Measurements from ENCODE around the gene DAG1. TPM values are rescaled to one million over a fixed set of nuclear protein-coding genes. Genes with fewer than 3 reads are reported as not detected.

Gene DAG1
- total RNA-seq, 1 experiment from 2014 or later, result 111 TPM

DNA sequence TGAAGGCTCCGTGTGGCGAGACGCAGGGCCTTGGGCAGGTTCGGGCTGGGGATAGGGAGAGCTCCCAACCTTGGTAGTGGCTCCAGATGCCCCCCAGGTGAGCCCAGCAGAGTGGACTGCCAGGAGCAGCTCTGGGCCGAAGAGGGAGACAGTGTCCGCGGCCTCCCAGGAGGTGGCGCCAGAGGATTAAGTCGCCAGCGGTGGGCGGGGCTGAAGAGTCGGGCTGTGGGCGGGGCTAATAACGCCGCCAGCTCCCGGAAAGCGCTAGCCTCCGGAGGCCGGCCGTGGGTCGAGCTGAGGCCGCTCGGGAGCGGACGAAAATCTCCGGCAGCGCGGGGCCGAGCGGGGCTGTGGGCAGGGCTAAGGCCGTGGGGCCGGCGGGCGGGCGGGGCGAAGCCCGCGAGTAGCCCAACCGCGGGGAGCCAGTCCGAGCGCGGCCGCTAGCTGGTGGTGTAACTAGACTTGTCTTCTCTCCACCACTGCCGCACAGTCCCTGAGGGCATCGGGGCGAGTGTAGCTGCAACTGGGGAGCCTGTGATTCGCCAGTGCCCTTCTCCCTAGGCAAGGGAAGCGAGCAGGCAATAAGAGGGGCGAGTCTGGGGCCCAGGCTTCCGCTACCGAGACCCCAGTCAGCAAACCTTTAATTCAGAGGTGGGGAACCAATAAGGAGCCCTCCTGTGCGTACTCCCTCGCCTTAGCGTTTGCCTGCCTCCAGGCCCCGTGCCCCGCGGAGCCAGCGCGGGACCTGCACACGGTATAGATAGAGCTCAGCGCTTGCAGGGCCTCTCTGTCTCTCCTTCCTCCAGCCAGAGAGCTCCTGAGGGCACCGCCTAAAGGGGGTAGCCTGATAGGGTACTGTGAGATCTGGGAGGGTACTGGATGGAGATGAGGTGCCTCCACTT, 69.8 kb downstream of the DAG1 start:
- Histone ChIP-seq H3K4me1 (ENCODE audit: insufficient read depth, low read length) (no peaks in the 10 kb centered on the region; the same call in 1 of the 2 replicates), H3K9ac (ENCODE audit: low read length) (peak overlapping the region; percentile 43), H3K27ac (ENCODE audit: low read length) (no peak overlapping the region), H3K27me3 (ENCODE audit: low read length) (peaks cover 13% of the 10 kb centered on the region; the same call in 1 of the 2 replicates), H3K79me2 (ENCODE audit: low read length) (no peaks in the 10 kb centered on the region), H3F3A (ENCODE audit: low read length, unreplicated experiment) (no peaks in the 10 kb centered on the region), H3K9me3 (ENCODE audit: low read length) (no peaks in the 10 kb centered on the region), H4K20me1 (ENCODE audit: low read length) (no peaks in the 10 kb centered on the region), H3K9me2 (replicated peaks; ENCODE audit: low read length) (no peaks in the 10 kb centered on the region), H3K36me3 (ENCODE audit: low read depth, low read length) (no peaks in the 10 kb centered on the region), H3K4me3 (ENCODE audit: low read length) (peak overlapping the region; percentile 69), H2AFZ (ENCODE audit: low read length) (peak overlapping the region; percentile 93), H3K4me2 (ENCODE audit: low read length) (peak overlapping the region; percentile 91)
- DNase-seq (peak; percentile 96), ATAC-seq (peak; percentile 98)
- ChIA-PET POLR2A (ENCODE audit: unreplicated experiment) (interaction anchor here (0.6 kb wide), 2 partner anchors 63 to 619 kb away, joined by 3 read pairs; no protein-coding TSS in a partner anchor), CTCF (interaction anchor here (0.5 to 1.9 kb wide), 20 partner anchors 14 to 446 kb away, joined by 3 to 52 read pairs (median 3); partner anchors contain the start of genes BSN, DAG1, INKA1 and QRICH1)
- intact Hi-C loops (cut with micrococcal nuclease), result loop anchor here (1.0 to 5.0 kb wide), 4 partner anchors 14 to 297 kb away; partner anchors contain the start of gene BSN
- TF ChIP-seq CTCF (conservative IDR thresholded peaks at IDR 0.05; ENCODE audit: low read depth, low read length), result peak; percentile 93
- TF ChIP-seq EZH2 (IDR thresholded peaks at IDR 0.05; ENCODE audit: low read length, unreplicated experiment), result no peak
- BruUV-seq (replicated peaks), result TSS peak; percentile 57

- no peak overlapping the region for H3K27ac ChIP-seq (ENCODE audit: low read length)
- no peaks in the 10 kb centered on the region for H3K9me2 ChIP-seq (replicated peaks; ENCODE audit: low read length)
- no peaks in the 10 kb centered on the region for H3F3A ChIP-seq (ENCODE audit: low read length, unreplicated experiment)
- ChIA-PET CTCF (no interaction called here), POLR2A (ENCODE audit: unreplicated experiment) (no interaction called here)
- no peaks in the 10 kb centered on the region for H3K79me2 ChIP-seq (ENCODE audit: low read length)
- DNase-seq (no peak), ATAC-seq (no peak)
- TF ChIP-seq EZH2phosphoT487 (IDR thresholded peaks at IDR 0.05; ENCODE audit: borderline replicate concordance, low read length) (no peak), EZH2 (IDR thresholded peaks at IDR 0.05; ENCODE audit: low read length, unreplicated experiment) (no peak), CTCF (conservative IDR thresholded peaks at IDR 0.05; ENCODE audit: low read depth, low read length) (no peak)
- no peak overlapping the region for H3K4me3 ChIP-seq (ENCODE audit: low read length)
- H3K36me3 ChIP-seq (ENCODE audit: low read depth, low read length), result no peaks in the 10 kb centered on the region
- peaks cover 7% of the 10 kb centered on the region; the same call in 1 of the 2 replicates for H3K27me3 ChIP-seq (ENCODE audit: low read length)
- H3K4me2 ChIP-seq (ENCODE audit: low read length), result no peak overlapping the region
- intact Hi-C loops (cut with micrococcal nuclease), result no loop called here
- H4K20me1 ChIP-seq (ENCODE audit: low read length), result no peaks in the 10 kb centered on the region
- H2AFZ ChIP-seq (ENCODE audit: low read length), result no peak overlapping the region
- no peak overlapping the region for H3K9ac ChIP-seq (ENCODE audit: low read length)
- BruUV-seq (replicated peaks), result no TSS peak
- no peaks in the 10 kb centered on the region for H3K9me3 ChIP-seq (ENCODE audit: low read length)
- H3K4me1 ChIP-seq (ENCODE audit: insufficient read depth, low read length), result peaks cover 15% of the 10 kb centered on the region
Observed at GRCh38 chr3:49552087-49552486, 82.0 kb downstream of the DAG1 start.

DNA sequence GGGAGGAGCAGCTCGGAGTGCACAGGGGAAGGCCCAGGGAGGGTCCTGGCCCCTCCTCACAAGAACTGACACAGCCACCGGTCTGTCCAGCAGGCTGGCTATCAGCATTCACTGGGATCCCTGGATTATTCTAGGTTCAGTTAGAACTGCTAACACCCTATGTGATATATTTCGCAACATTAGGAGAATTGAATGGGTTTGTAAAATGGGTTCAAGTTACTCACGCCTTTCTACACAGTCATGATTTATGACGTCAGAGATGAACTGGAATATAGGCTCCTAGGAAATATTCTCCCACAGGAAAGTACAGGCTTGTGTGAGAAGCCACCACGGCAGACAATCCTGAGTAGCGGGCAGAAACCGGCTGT, 83.2 kb downstream of the DAG1 start:
- no peaks in the 10 kb centered on the region for H3K9me2 ChIP-seq (replicated peaks; ENCODE audit: low read length)
- intact Hi-C loops (cut with micrococcal nuclease), result no loop called here
- BruUV-seq (replicated peaks), result no TSS peak
- peak overlapping the region; percentile 97 for H3K4me2 ChIP-seq (ENCODE audit: low read length)
- no peaks in the 10 kb centered on the region for H3K36me3 ChIP-seq (ENCODE audit: low read depth, low read length)
- no peaks in the 10 kb centered on the region for H4K20me1 ChIP-seq (ENCODE audit: low read length)
- no peak overlapping the region for H3K27ac ChIP-seq (ENCODE audit: low read length)
- no peak overlapping the region for H2AFZ ChIP-seq (ENCODE audit: low read length)
- H3K9me3 ChIP-seq (ENCODE audit: low read length), result no peaks in the 10 kb centered on the region
- peaks cover 13% of the 10 kb centered on the region; the same call in 1 of the 2 replicates for H3K27me3 ChIP-seq (ENCODE audit: low read length)
- CTCF ChIA-PET, result no interaction called here
- no peaks in the 10 kb centered on the region for H3K79me2 ChIP-seq (ENCODE audit: low read length)
- H3F3A ChIP-seq (ENCODE audit: low read length, unreplicated experiment), result no peaks in the 10 kb centered on the region
- POLR2A ChIA-PET (ENCODE audit: unreplicated experiment), result no interaction called here
- ATAC-seq (no peak), DNase-seq (no peak)
- peaks cover 15% of the 10 kb centered on the region for H3K4me1 ChIP-seq (ENCODE audit: insufficient read depth, low read length)
- H3K4me3 ChIP-seq (ENCODE audit: low read length), result peak overlapping the region; percentile 80
- H3K9ac ChIP-seq (ENCODE audit: low read length), result peak overlapping the region; percentile 79; the same call in 1 of the 2 replicates
- no peak for TF ChIP-seq EZH2phosphoT487 (IDR thresholded peaks at IDR 0.05; ENCODE audit: borderline replicate concordance, low read length)
- no peak for TF ChIP-seq EZH2 (IDR thresholded peaks at IDR 0.05; ENCODE audit: low read length, unreplicated experiment)
- TF ChIP-seq CTCF (conservative IDR thresholded peaks at IDR 0.05; ENCODE audit: low read depth, low read length), result no peak

All from PC-3 (cell line).